HG02798 (cell line): ENCODE measurements around the gene SFI1.
"Not testable (repeated sequence)": the region's sequence is repeated elsewhere in the genome, so short reads cannot be mapped to it uniquely, and the experiment has no call there.

Source experiments
- ATAC-seq: cut with Tn5 transposase; IDR thresholded peaks from one replicate; pipeline ENCODE4 v1.9.1; 2021; ENCODE audit warnings: mild to moderate bottlenecking; ENCODE audit not compliant: unreplicated experiment, poor library complexity

Gene SFI1

DNA sequence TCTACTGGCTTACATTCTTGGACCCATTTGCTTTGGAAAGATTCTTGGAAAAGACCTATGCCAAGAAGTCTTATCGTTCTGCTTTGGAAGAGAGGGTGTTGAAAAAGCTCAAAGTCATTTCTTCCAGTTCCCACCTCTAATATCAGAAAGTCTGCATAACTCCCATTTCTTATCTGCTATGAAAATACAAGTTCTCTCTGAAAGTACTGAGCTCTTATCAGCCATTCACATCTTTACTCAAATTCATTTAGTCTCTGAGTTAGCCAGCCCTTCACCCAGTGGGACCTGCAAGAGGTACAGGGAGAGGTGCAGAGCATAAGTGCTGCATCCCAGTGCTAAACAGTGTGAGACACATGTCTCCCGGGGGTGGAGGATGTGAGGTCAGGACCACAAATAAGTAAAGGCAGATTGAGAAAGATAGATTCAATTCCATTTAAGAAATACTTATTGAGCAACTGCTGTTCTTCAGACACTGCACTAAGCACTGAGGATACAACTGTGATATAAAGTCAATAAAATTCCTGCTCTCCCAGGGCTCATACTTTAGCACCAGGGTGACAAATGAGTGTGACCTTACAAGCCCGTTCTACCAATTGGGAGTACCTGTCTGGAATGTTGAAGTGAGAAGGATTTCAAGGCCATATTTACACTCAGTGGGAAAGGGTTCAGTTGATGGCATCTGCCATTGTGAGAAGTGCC is 89.0 kb downstream of the SFI1 start:
- no peak for ATAC-seq

DNA sequence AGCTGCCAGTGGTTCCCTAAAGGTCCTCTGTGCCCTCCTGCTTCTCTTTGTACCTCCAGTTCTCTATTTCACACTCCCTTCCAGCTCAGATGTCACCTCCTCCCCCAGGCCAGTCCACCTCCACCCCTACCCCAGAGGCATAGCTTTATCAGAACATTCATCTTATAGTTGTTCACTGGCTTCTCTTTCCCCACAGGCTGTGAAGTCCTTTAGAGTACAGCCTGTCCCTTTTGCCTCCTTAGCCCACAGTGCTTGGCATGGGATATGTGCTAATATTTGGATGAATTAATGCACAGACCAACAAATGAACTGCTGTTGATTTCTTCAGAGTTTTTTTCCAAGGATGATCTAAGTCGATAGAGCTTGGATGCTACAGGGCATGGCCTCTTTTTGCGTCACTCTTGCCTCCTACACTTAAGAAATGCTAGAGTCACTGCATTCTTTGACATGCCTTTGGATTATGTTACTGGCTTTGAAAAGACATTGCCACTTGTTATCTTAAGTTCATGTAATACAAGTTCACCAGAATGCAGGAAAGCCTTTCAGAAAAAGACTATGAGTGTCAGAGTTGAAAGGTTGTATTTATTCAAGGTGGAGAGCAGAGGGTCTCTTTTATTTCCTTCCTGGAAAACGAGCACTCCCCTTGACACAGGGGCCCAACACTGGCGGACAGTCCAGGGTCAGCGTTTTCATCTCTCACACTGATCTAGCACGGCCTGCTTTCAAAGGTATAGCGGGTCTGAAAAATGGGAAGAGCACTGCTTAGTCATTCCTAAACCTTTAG is 90.0 kb downstream of the SFI1 start:
- ATAC-seq: no peak

DNA sequence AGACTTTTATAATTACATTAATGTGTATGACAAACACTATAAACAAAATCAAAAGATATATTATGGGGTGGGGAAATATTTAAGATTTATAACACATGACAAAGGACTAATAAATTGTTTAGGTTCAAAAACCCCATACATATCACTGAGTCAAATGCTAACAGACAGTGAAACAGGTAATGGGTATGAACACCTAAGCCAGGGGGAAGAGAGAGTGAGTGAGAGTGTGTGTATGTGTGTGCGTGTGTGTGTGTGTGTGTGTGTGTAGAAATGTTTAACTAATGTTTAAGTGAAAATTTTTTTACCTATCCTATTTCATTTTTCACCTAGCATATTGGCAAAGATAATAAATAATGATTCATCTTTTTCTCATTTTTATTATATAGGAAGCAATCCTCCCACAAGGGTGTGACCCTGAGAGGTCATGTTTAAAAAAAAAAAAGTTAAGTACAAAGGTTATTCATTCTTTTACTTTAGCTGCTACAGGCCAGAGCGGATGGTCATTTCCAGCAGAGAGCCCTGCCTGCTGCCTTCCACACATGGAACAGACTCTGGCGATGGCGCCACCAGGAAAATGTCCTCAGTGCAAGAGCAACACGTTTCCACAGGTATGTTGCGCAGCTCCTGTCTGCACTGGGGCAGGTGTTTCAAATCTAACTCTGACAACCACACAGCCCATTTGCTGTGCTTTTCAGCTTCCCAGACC is 92.8 kb downstream of the SFI1 start:
- ATAC-seq: no peak

DNA sequence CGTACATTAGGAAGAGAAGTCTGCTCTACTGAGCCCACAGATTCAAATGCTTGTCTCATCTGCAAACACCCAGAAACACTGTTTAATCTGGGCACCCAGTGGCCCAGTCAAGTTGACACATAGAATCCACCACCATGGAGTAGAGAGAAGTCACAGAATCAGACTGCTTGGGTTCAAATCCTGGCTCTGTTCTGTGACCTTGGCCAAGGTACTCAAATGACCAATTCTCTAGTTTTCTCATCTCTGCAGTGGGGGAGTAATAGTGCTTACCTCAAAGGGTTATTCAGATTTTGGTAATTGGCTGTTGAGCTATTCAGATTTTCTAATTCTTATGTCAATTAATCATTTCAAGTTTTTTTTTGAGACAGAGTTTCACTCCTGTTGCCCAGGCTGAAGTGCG is 93.8 kb downstream of the SFI1 start:
- ATAC-seq: not testable (repeated sequence)

DNA sequence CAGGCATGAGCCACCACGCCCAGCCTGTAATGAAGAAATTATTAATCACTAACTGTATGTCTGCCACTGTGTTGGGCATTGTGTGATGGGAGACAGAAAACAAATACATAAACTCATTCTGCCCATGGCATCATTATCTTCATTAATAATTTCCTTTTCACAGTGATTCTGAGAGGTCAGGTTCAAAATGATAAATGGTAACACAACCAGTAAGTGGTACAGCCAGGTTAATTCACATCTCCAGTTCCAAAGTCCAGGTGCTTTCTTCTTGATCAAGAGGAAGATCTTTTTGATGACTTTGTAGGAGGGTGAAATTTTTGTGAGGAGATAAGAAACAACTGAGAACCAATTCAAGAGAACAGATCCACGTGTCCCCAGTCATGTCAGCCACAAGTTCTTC is 98.9 kb downstream of the SFI1 start:
- no peak for ATAC-seq

DNA sequence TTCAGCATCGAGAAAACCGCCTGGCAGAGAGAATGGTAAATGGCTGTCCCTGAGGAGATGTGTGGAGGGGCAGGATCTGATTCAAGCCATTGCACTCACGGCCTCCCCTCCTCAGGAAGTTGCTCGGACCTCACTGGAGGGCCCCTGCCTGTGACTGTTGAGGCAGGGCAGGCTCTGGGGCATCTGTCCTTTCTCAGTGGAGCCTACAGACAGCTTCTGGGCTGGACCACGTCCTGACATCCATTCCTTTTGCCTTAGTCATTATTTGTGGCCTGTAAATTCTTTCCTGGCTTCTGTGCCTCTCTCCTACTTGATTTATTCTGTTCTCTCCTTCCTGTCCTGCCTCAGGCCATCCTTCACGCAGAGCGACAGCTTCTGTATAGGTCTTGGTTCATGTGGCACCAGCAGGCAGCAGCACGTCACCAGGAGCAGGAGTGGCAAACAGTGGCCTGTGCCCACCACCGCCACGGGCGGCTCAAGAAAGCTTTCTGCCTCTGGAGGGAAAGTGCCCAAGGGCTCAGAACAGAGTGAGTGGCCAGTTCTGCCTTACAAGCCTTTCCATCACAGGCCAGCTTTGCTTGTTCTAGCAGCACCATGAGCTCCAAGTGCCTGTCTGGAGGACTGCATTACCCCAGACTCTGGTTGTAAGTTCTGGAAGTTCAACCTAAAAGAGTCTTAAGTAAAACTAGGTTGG is 106.1 kb downstream of the SFI1 start:
- no peak for ATAC-seq

DNA sequence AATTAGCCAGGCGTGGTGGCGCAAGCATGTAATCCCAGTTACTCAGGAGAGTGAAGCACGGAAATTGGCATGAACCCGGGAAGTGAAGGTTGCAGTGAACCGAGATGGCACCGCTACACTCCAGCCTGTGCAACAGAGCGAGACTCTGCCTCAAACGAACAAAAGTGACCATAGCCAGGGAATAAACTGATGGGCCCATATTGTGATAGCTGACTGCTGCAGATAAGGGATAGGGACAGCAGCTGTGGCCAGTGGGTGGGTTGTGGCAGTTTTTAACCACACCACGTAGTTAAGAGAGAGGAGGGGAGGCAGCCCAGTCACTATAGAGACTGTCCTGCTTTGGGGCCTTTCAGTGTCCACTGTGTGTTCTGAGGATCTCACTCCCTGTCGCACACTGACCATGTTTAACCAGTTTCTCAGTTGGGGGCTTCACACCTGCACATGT is 106.8 kb downstream of the SFI1 start:
- no peak for ATAC-seq

DNA sequence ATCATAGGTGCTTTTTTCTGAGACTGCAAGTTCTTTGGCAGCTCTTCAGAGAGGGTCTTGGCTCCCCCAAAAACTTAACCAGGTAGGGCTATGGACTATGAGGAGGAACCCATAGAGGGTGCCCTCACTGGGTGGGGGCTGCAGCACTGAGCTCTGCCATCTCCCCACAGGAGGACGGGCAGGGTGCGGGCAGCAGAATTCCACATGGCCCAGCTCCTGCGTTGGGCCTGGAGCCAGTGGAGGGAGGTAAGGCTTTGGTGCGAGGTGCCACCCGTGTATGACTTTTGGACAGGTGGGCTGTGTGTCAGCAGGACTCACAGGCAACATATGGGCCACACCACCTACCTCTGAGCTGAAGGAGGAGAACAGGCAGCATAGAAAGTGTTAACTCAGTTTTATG is 107.2 kb downstream of the SFI1 start:
- ATAC-seq: no peak

DNA sequence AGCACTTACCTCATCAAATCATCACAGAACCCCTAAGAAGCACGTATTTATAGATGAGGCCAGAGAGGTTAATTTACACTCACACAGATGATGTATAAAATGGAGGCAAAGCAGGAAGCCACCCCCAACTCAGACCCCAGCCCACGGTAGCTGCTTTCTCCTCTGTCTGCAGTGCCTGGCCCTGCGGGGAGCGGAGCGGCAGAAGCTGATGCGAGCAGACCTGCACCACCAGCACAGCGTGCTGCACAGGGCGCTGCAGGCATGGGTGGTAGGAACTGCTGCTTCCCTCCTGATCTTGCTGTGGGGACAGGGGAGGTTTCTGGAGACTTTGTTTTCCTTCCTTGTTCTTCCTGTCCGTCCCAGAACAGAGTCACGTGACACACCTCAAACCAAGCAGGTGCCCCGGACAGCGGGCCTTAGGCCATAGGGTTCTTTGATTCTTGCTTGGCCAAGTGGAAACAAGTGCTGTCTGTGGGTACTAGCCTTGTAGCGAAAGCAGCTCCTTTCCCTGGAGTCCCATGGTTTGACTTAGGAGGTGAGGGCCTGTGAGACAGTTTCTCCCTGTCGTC is 107.9 kb downstream of the SFI1 start:
- no peak for ATAC-seq

DNA sequence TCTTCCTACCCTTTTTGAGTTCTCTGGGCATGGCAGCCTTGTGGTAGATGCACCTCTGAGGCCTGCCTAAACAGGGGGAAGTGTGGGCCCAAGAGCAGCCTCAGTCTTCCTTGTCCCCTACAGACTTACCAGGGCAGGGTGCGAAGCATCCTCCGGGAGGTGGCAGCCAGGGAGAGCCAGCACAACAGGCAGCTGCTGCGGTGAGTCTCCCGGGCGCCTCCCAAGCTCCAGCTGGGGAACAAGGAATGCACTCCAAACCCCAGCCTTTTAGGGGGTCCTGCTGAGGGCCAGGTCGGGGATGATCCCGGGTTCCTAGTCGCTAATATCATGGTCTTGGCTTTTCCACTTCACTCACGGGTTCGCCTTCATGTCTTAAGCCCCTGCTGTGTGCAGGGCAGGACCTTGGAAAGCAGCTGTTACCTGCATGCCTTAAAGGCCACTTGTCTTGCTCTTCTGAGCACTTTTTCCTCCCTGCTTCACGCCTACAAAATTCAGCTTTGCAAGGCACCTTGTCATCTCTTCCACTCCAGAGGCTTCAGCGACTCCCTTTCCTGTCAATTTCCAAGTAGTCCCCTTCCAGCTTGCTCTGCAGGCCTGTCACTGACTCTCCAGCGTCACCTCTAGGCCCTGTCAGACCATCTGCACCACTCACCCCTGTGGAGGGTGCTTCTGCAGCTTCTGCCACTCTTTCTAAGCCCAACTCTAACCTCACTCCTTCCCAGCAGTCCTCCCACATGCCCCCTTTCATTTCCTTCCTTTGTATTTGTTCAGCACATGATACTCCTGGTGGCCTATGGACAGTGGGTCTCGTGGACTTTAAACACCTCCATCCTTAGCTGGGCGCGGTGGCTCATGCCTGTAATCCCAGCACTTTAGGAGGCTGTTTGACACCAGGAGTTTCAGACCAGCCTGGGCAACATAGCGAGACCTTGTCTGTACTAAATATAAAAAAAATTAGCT is 108.7 kb downstream of the SFI1 start:
- no peak for ATAC-seq

DNA sequence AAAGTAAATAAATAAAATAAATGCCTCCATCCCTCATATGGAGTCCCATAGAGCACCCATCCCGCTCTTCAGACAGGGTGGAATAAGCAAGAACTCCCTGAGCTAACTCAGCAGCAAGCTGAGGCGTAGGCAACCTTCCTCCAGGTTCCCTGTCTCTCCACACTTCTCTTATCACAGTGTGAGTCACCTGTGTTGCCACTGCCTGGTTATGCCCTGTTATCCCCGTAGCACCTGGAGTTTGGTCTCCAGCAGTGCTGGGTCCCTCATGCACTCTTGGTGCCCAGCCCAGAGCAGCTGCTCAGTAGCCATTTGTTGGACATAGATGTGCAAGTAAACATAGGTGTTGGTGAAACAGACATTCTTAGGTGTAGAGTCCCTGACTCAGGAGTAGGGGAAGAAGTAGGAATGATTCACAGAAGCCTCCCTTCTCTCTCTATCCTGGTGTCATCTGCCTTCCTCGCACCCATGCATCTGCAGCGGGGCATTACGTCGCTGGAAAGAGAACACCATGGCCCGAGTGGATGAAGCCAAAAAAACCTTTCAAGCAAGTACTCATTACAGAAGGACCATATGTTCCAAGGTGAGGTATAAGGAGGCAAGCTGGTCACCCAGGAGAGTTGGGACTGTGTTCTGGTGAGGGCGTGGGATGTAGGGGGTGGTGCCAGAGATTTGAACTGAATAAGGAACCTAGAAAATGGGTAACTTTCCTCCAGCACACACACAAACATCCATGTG is 109.7 kb downstream of the SFI1 start:
- no peak for ATAC-seq

DNA sequence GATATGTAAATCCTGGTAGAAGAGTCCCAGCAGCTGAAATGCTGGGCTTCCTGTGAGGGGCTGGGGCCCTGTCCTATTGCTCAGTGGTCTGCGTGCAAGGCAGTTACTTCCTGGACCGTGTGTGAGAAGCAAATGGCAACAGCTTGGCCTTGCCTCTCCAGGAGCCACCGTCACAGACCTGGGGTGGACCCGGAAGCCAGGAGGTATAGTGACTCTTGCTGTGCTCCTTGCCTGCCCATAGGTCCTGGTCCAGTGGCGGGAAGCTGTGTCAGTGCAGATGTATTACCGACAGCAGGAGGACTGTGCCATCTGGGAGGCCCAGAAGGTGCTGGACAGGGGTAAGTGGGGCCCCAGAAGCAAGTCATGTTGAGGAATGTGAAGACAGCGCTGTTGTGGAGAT is 111.4 kb downstream of the SFI1 start:
- ATAC-seq: no peak

DNA sequence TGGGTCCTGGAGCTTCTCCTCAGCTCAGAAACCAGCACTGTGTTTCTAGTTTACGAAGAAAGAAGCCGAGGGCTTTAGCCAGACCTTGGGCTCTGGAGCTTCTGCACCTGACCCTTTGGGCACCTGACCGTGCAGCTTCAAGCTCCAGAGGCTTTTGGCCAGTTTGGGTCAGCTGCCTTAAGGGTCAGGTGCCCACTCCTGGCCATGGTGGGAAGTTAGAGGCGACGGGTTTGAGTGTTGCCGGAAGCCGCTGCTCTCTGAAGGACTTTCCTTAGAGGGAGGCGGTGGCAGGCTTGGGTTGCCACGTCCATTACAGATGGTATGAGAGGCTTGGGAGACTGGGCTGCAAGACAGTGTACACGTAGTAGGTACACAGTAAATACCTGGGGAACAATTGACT is 113.4 kb downstream of the SFI1 start:
- ATAC-seq: no peak

DNA sequence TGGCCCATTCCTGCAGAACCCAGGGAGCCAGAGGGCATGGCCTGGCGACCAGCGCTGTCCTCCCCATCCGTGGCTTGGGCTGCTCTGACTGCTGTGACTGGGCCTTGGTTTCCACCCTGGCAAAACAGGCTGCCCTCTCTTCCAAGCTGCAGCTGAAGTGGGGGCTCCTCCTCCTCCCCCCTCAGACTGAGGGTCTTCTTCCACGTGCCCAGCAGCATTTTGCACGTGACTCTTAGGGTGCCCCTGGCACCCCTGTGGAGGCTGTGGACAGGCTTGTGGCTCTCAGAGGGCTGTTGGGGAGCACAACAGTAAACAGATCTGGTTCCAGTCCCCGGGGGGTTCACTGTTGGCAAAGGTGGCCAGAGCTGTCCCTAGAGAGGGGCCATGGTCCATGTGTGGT is 114.3 kb downstream of the SFI1 start:
- no peak for ATAC-seq

DNA sequence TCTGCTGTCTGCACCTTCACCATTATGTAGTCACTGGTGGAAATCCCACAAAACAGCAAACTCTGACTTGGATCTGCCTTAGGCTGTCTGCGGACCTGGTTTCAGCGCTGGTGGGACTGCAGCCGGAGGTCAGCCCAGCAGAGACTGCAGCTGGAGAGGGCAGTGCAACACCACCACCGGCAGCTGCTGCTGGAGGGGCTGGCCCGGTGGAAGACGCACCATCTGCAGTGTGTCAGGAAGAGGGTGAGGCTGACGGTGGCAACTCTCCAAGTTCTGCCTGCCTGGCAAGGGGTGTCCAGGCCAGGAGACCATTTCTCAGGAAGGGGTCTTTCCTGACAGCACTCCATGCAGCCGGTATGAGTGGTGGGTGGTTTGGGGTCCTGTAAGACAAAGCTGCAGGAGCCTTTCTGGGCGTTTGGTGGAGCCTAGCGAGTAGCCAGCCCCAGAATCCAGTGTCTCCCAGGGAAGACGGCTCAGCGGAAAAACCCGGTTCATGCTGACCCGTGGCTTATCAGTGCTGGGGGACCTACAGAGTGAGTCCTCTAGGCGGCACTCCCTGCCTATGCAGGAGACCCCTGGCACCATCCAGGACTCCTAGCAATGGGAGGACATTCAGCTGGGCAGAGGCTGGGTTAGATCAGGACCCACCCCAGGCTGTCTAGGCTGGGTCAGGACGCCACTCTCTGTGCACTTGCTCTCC is 114.9 kb downstream of the SFI1 start:
- no peak for ATAC-seq

DNA sequence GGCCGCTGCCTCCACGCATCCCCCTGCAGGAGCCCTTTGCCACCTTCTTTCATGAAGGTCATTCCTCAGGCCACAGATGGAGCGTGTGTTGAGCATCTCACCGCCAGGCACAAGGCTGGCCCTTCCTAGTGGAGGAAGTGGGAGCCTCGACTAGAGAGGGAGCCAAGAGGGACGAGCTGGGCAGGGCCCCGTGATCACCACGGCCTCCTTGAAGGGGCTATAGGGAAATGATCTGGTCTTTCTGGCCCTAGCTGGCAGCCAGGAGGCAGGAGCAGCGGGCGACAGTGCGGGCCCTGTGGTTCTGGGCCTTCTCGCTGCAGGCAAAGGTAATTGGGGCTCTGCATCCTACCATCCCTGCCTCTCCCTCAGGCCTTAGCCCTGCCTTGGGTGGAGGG is 116.6 kb downstream of the SFI1 start:
- no peak for ATAC-seq

DNA sequence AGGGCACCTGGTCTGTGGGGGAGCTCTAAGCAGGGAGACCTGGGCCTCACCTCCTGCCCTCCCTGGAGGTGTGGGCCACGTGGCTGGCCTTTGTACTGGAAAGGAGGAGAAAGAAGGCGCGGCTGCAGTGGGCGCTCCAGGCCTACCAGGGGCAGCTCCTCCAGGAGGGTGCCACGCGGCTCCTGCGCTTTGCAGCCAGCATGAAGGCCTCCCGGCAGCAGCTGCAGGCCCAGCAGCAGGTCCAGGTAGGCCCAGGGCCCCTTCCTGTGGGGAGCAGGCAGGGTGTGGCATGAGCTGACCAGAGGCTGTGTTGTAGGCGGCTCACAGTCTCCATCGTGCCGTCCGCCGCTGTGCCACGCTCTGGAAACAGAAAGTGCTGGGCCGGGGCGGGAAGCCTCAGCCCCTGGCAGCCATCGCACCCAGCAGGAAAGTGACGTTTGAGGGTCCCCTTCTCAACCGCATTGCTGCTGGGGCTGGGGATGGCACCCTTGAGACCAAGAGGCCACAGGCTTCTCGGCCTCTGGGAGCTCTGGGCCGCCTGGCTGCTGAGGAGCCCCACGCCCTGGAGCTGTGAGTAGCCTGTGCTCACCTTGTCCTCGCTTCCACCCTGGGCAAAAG is 117.1 kb downstream of the SFI1 start:
- ATAC-seq: no peak

DNA sequence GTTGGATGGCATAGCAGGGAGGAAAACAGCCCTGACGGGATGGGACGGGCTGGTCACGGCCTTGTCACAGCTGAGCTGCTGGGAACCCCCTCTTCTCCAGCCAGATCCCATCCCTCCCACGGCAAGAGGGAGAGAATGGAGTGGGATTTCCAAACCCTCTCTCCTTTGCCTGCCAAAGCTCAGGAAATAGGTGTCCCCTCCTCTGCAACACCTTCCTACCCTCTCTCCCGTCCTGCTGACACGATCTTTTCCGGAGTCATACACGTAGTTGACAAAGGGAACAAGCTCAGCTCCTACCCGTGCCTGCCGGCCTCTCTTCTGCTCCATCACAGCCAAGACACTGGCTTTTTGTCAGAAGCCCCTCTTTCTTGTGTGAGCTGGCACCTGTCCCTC is 117.6 kb downstream of the SFI1 start:
- ATAC-seq: no peak
